Measurements from ENCODE around the gene CCNJL. TPM values are rescaled to one million over a fixed set of nuclear protein-coding genes. Genes with fewer than 3 reads are reported as not detected.

CCNJL gene
- total RNA-seq, 1 donor from 2014 or later, result 15.7 TPM

DNA sequence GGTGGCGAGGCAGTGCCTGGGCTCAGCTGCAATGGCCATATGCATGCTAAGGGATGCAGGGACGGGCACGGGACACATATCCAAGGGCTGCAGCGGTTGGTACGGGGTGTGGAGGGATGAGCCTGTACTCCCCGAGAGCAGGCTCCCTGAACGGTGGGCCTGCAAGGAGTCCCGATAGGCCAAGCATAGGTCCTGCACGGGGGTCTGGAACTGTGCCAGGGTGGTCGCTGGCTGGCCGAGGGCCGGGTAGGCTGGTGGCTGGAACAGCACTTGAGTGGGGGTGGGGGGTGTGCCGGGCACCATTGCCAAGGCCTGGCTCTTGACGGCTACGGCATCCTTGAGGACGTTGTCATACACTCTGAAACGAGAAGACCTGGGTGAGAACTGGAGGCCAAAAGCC is 58.9 kb downstream of the CCNJL start:
- Mint-ChIP-seq H3K36me3 (ENCODE audit: low read depth, unreplicated experiment) (peaks cover 10% of the 10 kb centered on the region), H3K27me3 (ENCODE audit: low read depth, unreplicated experiment) (no peaks in the 10 kb centered on the region), H3K9me3 (ENCODE audit: unreplicated experiment) (no peaks in the 10 kb centered on the region), H3K4me3 (ENCODE audit: unreplicated experiment) (no peak overlapping the region), H3K27ac (ENCODE audit: unreplicated experiment) (no peak overlapping the region), H3K4me1 (ENCODE audit: low read depth, unreplicated experiment) (peaks cover 8% of the 10 kb centered on the region)
- no peak for TF ChIP-seq EZH2 (IDR thresholded peaks at IDR 0.05; ENCODE audit: insufficient read depth, low read length)
- TF ChIP-seq, protein P1, sequence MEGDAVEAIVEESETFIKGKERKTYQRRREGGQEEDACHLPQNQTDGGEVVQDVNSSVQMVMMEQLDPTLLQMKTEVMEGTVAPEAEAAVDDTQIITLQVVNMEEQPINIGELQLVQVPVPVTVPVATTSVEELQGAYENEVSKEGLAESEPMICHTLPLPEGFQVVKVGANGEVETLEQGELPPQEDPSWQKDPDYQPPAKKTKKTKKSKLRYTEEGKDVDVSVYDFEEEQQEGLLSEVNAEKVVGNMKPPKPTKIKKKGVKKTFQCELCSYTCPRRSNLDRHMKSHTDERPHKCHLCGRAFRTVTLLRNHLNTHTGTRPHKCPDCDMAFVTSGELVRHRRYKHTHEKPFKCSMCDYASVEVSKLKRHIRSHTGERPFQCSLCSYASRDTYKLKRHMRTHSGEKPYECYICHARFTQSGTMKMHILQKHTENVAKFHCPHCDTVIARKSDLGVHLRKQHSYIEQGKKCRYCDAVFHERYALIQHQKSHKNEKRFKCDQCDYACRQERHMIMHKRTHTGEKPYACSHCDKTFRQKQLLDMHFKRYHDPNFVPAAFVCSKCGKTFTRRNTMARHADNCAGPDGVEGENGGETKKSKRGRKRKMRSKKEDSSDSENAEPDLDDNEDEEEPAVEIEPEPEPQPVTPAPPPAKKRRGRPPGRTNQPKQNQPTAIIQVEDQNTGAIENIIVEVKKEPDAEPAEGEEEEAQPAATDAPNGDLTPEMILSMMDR (IDR thresholded peaks at IDR 0.05; ENCODE audit: insufficient read depth, low read depth, low read length), result no peak
- H3K79me2 ChIP-seq (ENCODE audit: insufficient read depth, low read length), result no peaks in the 10 kb centered on the region
- no peaks in the 10 kb centered on the region for H3K9me3 ChIP-seq (ENCODE audit: insufficient read depth, low read depth, low read length)
- H2AFZ ChIP-seq (ENCODE audit: low read depth, low read length), result no peak overlapping the region
- no peak for DNase-seq (ENCODE audit: low read depth)
- no peak overlapping the region for H3K9ac ChIP-seq (ENCODE audit: low read length)
- H3K4me3 ChIP-seq (ENCODE audit: insufficient read depth, low read depth, low read length), result no peak overlapping the region
- H4K20me1 ChIP-seq (ENCODE audit: insufficient read depth, low read length), result no peaks in the 10 kb centered on the region
- H3K36me3 ChIP-seq (ENCODE audit: insufficient read depth, low read length), result peaks cover 15% of the 10 kb centered on the region
- no peak overlapping the region for H3K4me2 ChIP-seq (ENCODE audit: low read length)
- no peaks in the 10 kb centered on the region for H3K4me1 ChIP-seq (ENCODE audit: insufficient read depth, low read length)
- no peaks in the 10 kb centered on the region for H3K27me3 ChIP-seq (ENCODE audit: insufficient read depth, low read length)
- FAIRE-seq, result no peak
- no peak overlapping the region for H3K27ac ChIP-seq (ENCODE audit: low read depth, low read length)

DNA sequence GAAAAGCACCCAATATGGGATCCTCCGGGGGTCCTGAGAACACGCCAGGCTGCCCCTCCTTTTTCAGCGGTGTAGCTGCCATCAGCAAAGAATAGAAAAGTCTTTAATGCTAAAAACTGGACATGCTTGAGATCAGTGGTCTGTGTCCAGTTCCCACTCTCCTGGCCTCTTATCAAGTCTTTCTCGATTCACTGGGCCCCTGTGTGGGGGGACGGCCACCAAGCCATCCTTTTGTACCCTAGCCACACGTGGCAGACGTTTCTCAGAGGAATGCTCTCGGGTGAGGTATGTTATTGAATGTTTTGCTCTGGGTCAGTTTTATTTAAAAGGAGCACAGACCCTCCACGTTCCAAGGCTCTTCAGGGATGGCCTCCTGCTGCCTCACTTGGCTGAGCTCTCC is 59.4 kb downstream of the CCNJL start:
- Mint-ChIP-seq H3K27ac (ENCODE audit: unreplicated experiment) (no peak overlapping the region), H3K27me3 (ENCODE audit: low read depth, unreplicated experiment) (no peaks in the 10 kb centered on the region), H3K4me1 (ENCODE audit: low read depth, unreplicated experiment) (peaks cover 8% of the 10 kb centered on the region), H3K9me3 (ENCODE audit: unreplicated experiment) (no peaks in the 10 kb centered on the region), H3K36me3 (ENCODE audit: low read depth, unreplicated experiment) (peaks cover 10% of the 10 kb centered on the region), H3K4me3 (ENCODE audit: unreplicated experiment) (no peak overlapping the region)
- no peak overlapping the region for H3K4me2 ChIP-seq (ENCODE audit: low read length)
- no peaks in the 10 kb centered on the region for H4K20me1 ChIP-seq (ENCODE audit: insufficient read depth, low read length)
- H3K9ac ChIP-seq (ENCODE audit: low read length), result no peak overlapping the region
- H3K4me1 ChIP-seq (ENCODE audit: insufficient read depth, low read length), result no peaks in the 10 kb centered on the region
- TF ChIP-seq, protein P1 (IDR thresholded peaks at IDR 0.05; ENCODE audit: insufficient read depth, low read depth, low read length), result no peak
- TF ChIP-seq EZH2 (IDR thresholded peaks at IDR 0.05; ENCODE audit: insufficient read depth, low read length), result no peak
- H3K79me2 ChIP-seq (ENCODE audit: insufficient read depth, low read length), result no peaks in the 10 kb centered on the region
- FAIRE-seq (no peak), DNase-seq (ENCODE audit: low read depth) (no peak)
- H3K36me3 ChIP-seq (ENCODE audit: insufficient read depth, low read length), result peaks cover 15% of the 10 kb centered on the region
- H3K4me3 ChIP-seq (ENCODE audit: insufficient read depth, low read depth, low read length), result no peak overlapping the region
- H3K27me3 ChIP-seq (ENCODE audit: insufficient read depth, low read length), result no peaks in the 10 kb centered on the region
- no peaks in the 10 kb centered on the region for H3K9me3 ChIP-seq (ENCODE audit: insufficient read depth, low read depth, low read length)
- no peak overlapping the region for H3K27ac ChIP-seq (ENCODE audit: low read depth, low read length)
- no peak overlapping the region for H2AFZ ChIP-seq (ENCODE audit: low read depth, low read length)

DNA sequence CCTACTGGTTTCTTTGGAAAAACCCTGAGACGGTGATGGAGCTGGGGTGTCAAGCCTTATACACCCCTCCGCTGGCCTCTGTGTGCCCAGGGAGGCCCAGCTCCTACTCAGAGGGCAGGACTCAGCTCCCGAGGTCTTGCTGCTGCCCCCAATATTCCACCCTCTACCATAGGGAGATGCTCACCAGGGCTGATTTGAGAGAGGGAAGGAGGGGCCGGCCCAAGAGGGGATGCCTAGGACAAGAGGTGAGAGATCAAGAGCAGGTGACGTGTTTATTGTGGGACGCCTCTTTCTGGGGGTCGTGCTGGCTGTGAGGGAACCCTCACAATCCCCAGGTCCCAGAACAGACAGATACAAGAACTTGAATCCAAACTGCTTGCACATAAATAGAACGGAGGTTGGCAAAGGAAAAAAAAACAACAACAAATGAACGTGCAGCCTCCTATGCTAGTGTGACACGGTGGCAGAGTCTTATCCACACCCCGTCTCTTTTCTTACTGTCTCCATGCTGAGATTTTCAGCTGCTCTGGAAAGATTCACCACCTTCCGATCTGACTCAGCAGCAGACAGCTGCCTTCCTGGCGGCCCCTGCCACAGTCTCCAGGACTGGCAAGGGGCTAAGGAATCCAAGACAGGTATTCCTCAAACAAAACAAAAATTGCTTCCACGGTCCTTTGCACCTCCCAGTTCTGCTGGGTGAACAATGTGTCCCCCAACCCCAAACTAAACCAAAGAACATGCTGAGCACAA is 60.8 kb downstream of the CCNJL start:
- H3K4me1 ChIP-seq (ENCODE audit: insufficient read depth, low read length), result no peaks in the 10 kb centered on the region
- peaks cover 15% of the 10 kb centered on the region for H3K36me3 ChIP-seq (ENCODE audit: insufficient read depth, low read length)
- no peak for FAIRE-seq
- no peak for TF ChIP-seq EZH2 (IDR thresholded peaks at IDR 0.05; ENCODE audit: insufficient read depth, low read length)
- TF ChIP-seq, protein P1 (IDR thresholded peaks at IDR 0.05; ENCODE audit: insufficient read depth, low read depth, low read length), result no peak
- Mint-ChIP-seq H3K27me3 (ENCODE audit: low read depth, unreplicated experiment) (no peaks in the 10 kb centered on the region), H3K36me3 (ENCODE audit: low read depth, unreplicated experiment) (peaks cover 10% of the 10 kb centered on the region), H3K4me3 (ENCODE audit: unreplicated experiment) (no peak overlapping the region), H3K4me1 (ENCODE audit: low read depth, unreplicated experiment) (peaks cover 8% of the 10 kb centered on the region), H3K27ac (ENCODE audit: unreplicated experiment) (no peak overlapping the region), H3K9me3 (ENCODE audit: unreplicated experiment) (no peaks in the 10 kb centered on the region)
- no peak overlapping the region for H3K9ac ChIP-seq (ENCODE audit: low read length)
- DNase-seq (ENCODE audit: low read depth), result no peak
- H3K4me2 ChIP-seq (ENCODE audit: low read length), result no peak overlapping the region
- H3K27ac ChIP-seq (ENCODE audit: low read depth, low read length), result no peak overlapping the region
- H3K9me3 ChIP-seq (ENCODE audit: insufficient read depth, low read depth, low read length), result no peaks in the 10 kb centered on the region
- H3K27me3 ChIP-seq (ENCODE audit: insufficient read depth, low read length), result no peaks in the 10 kb centered on the region
- no peaks in the 10 kb centered on the region for H4K20me1 ChIP-seq (ENCODE audit: insufficient read depth, low read length)
- H3K79me2 ChIP-seq (ENCODE audit: insufficient read depth, low read length), result no peaks in the 10 kb centered on the region
- H3K4me3 ChIP-seq (ENCODE audit: insufficient read depth, low read depth, low read length), result no peak overlapping the region
- no peak overlapping the region for H2AFZ ChIP-seq (ENCODE audit: low read depth, low read length)
